ENCODE measurements around the gene DPP6.

The DPP6 gene

DNA sequence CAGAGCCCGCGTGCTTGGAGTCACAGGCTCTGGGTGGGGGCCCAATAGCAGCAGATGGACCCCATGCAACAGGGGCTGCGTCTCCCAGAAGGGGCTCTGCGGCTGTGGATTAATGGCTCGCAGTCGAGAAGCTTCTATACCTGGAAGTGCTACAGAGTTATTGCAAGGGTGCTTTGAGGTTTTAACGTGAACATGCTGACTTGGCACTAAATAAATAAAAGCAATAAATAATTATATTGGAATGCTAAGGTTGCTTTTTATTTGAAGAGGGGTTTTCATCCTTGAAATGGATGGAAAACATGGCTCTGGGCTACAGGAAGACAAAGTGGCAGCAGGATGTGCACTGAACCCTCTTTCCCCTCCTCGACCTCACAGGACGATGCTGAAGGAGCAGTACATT, 828.3 kb downstream of the DPP6 start:
- no peak for DNase-seq (ENCODE audit: low read depth)

GRCh38 chr7:154881026-154881425, 828.8 kb downstream of the DPP6 start:
- no peak for DNase-seq (ENCODE audit: low read depth)

DNA sequence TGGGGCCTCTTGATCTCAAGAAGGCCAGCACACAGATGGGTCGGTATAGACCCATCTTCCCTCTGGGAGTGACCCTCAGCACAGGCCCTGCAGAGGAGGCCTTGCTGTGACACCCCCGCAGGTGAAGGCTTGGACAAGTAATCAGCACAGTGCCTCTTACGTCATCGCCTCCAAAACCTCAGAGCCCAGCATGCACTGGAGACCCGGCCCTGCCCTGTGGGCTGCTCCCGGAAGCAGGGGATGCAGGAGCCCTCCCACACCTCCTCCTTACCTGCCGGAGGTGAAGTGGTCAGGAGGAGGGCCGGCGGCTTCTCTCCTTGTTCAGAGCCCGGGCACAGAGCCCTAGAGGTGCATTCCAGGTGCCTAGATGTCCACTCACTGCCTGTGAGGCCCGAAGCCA, 829.3 kb downstream of the DPP6 start:
- DNase-seq (ENCODE audit: low read depth): no peak

- DNase-seq (ENCODE audit: low read depth): no peak
Measured at GRCh38 chr7:154882931-154883474, 830.8 kb downstream of the DPP6 start.

DNA sequence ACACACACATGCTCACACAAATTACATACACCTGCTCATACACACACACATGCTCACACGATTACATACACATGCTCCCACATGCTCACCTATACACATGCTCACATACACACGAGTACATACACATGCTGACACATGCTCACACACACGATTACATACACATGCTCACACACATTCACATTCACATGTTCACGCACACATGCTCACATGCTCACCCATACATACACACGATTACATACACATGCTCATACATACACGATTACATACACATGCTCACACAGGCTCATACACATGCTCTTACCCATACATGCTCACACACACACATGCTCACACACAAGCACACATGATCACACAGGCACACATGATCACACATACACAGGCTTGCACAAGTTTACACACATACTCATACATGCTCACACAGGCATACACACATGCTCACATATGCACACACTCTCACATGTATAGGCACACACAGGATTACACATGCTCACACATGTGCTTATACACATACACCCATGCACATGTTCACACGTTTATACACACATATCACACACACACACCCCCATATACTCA, 832.2 kb downstream of the DPP6 start:
- no peak for DNase-seq (ENCODE audit: low read depth)

DNA sequence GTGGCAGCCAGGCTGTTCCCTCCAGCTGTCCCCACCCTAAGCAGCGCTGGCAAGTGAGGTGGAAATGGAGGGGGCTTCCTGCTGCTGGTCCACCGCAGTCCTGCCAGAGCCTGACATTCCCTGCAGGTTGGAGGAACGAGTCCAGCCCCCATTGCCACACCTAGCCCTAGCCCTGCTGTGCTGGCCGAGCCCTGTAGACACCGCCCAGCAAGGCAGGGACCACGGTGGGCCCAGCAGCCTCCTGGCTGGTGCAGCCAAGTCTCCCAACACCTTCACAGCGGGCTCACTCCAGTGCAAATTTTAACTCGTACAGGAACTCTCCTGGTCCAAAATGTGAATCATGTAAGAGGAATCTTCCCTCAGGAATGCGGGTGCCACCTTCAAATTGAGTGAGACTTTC, 834.4 kb downstream of the DPP6 start:
- no peak for DNase-seq (ENCODE audit: low read depth)

- no peak for DNase-seq (ENCODE audit: low read depth)
Measured at GRCh38 chr7:154888690-154889089, 836.5 kb downstream of the DPP6 start.

DNA sequence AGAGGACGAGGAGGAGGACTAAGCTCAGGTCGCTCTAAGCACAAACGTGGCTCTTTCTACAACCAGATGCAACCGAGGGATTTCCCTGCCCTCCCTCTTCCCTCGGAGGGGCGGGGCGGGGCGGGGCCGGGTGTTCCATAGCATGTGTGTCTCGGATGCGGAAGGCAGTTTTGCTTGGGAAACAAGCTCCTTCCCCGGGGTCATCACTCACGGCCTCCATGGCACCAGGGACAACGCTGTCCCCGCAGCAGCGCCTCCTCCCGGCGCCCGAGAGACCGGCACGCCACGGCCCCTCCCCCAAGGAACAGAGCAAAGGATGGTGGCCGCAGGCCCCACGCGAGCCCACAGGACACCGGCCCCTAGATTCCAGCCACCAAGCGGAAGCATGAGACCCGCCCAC, 840.3 kb downstream of the DPP6 start:
- no peak for DNase-seq (ENCODE audit: low read depth)

- DNase-seq (ENCODE audit: low read depth): no peak
Measured at GRCh38 chr7:154896076-154896475, 843.9 kb downstream of the DPP6 start.

- DNase-seq (ENCODE audit: low read depth): no peak
Measured at GRCh38 chr7:154898973-154899855, 847.0 kb downstream of the DPP6 start.

GRCh38 chr7:154899862-154900261, 847.7 kb downstream of the DPP6 start:
- no peak for DNase-seq (ENCODE audit: low read depth)

- no peak for DNase-seq (ENCODE audit: low read depth)
Measured at GRCh38 chr7:154902600-154903082, 850.4 kb downstream of the DPP6 start.

DNA sequence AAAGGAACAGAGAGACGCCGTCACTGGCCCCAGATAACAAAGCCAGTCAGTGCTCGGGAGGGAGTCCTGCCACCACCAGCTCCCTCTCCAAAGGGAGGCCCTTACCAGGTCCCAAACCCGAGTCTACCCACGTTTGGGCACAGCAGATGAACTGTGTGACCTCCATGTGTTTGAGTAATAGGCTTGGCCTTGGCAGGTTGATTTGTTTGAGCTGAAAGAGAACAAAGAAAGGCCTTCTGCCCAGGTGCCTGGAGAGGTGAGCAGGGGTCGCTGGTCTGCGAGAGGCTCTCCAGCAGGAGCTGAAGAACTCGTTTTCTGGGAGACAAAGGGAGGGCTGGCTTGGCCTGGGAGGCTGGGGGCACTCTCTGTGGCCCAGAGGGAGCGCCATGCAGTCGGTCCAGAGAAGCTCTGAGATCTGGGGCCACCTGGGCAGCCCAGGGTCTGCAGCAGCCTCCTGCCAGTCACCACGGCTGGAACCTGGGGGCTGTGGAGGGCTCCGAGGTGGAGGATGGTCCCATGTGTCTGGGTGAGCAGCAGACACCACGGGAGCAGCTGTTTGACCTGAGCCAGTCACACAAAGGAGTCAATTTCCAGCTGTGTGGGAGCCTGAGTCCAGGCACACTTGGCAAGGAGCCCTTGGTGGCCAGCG, 851.0 kb downstream of the DPP6 start:
- DNase-seq (ENCODE audit: low read depth): no peak

GRCh38 chr7:154905146-154905545, 852.9 kb downstream of the DPP6 start:
- no peak for DNase-seq (ENCODE audit: low read depth)

DNA sequence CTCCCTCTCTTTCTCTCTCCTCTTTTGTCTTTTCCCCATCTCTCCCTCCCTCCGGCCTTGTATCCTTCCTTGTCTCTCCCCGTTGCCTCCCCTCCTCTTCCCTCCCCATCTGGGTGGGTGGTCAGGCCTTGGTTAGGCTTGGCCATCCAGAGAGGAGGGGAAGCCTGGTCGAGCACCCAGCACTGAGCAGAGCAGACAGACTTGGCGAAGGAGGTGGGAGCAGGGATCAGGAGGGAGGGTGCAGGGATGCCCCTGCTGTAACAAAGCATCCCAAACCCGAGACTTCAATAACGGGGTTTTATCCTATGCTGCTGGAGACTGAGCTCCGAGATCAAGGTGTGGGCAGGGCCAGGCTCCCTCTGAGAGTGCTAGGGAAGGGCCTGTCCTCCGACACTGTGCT, 853.4 kb downstream of the DPP6 start:
- DNase-seq (ENCODE audit: low read depth): no peak

GRCh38 chr7:154906201-154906600, 854.0 kb downstream of the DPP6 start:
- no peak for DNase-seq (ENCODE audit: low read depth)

- no peak for DNase-seq (ENCODE audit: low read depth)
Measured at GRCh38 chr7:154906736-154907355, 854.6 kb downstream of the DPP6 start.

GRCh38 chr7:154907651-154908620, 855.7 kb downstream of the DPP6 start:
- no peak for DNase-seq (ENCODE audit: low read depth)

GRCh38 chr7:154909241-154910105, 857.3 kb downstream of the DPP6 start:
- DNase-seq (ENCODE audit: low read depth): no peak

DNA sequence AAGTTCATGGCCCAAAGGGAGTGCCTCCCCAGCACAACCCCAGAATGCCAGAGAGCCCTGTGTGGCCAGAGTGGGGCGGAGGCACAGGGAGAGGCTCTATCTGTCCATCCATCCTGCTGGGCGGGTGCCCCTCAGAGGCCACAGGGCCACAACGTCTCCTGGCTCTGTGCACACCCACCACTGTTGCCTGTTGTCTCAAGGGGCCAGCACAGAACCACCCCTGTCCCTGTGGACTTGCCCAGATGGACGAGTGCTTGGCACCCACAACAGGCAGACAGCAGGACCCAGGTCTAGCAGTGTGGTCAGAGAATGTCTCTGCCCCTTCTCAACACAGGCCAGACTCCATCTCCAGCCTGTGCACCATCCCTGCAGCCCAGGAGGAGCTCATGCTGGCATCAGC, 857.9 kb downstream of the DPP6 start:
- DNase-seq (ENCODE audit: low read depth): no peak

Data from iris pigment epithelial cell (primary cell).